BE2C (cell line): ENCODE results near the gene CDK5R2.

Experiments
- DNase-seq: peaks from one replicate; pipeline ENCODE4 v3.0.0-alpha.2; 2020
- H3K27me3 ChIP-seq: fragments of 250-450 bp; sonication (Bioruptor Pico); 2 replicates; pipeline ENCODE4 v1.5.1; 2020; ENCODE audit warnings: mild to moderate bottlenecking
- H3K36me3 ChIP-seq: fragments of 250-450 bp; sonication (Bioruptor Pico); 2 replicates; pipeline ENCODE4 v1.5.1; 2020; ENCODE audit warnings: mild to moderate bottlenecking
- H3K4me1 ChIP-seq: fragments of 250-450 bp; sonication (Bioruptor Pico); 2 replicates; pipeline ENCODE4 v1.5.1; 2020
- H3K4me3 ChIP-seq: 2 replicates; pipeline ENCODE4 v1.5.1; 2011; ENCODE audit warnings: low read depth, low read length
- H3K9me3 ChIP-seq: fragments of 250-450 bp; sonication (Bioruptor Pico); 2 replicates; pipeline ENCODE4 v1.5.1; 2020
- TF ChIP-seq, protein P1 (sequence below): IDR thresholded peaks from 2 replicates; pipeline ENCODE4 v1.5.1; 2012; ENCODE audit warnings: mild to moderate bottlenecking, low read depth, low read length

The CDK5R2 gene

DNA sequence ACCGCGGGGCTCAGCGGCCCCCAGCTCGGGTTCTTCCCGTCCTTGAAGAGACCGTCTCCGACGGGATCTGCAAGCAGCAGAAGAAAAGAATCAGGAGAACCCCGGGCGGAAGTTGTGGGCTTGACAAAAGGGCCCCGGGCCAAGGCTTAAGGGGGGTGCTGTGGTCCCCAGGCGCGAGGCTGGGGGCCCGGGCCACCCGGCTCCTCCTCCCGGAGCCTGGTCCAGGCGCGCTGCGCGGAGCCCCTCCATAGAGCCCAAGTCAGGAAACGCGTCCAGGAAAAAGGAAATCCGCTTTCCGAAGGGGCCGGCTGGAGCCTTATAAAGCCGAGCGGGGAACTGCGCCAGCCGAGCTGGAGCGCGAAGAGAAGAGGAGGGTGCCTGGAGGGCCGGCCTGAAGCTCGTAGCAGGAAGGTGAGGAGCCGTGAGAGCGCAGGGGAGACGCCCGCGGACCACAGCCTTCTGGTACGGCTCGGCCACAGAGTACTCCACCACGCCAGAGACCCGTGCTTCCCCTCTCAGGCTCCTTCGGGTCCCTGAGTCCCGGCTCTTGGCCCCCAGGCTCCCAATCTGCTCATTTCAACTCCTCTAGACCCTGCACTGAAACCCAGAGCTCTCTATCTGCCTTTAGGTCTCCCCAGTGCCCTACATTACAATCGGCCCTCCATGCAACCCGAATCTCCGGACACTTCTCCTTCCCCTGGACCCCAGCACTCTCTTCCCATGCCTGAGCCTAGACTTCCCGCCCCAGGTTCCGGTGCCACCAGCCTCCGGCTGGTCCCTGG is 25.0 kb downstream of the CDK5R2 start:
- H3K4me3 ChIP-seq, result peak overlapping the region; percentile 96
- H3K27me3 ChIP-seq, result peaks cover 3% of the 10 kb centered on the region; the same call in 1 of the 2 replicates
- H3K36me3 ChIP-seq, result peaks cover 26% of the 10 kb centered on the region
- H3K4me1 ChIP-seq, result peaks cover 26% of the 10 kb centered on the region
- no peaks in the 10 kb centered on the region for H3K9me3 ChIP-seq
- TF ChIP-seq, protein P1, sequence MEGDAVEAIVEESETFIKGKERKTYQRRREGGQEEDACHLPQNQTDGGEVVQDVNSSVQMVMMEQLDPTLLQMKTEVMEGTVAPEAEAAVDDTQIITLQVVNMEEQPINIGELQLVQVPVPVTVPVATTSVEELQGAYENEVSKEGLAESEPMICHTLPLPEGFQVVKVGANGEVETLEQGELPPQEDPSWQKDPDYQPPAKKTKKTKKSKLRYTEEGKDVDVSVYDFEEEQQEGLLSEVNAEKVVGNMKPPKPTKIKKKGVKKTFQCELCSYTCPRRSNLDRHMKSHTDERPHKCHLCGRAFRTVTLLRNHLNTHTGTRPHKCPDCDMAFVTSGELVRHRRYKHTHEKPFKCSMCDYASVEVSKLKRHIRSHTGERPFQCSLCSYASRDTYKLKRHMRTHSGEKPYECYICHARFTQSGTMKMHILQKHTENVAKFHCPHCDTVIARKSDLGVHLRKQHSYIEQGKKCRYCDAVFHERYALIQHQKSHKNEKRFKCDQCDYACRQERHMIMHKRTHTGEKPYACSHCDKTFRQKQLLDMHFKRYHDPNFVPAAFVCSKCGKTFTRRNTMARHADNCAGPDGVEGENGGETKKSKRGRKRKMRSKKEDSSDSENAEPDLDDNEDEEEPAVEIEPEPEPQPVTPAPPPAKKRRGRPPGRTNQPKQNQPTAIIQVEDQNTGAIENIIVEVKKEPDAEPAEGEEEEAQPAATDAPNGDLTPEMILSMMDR, result no peak
- DNase-seq, result peak; percentile 76

DNA sequence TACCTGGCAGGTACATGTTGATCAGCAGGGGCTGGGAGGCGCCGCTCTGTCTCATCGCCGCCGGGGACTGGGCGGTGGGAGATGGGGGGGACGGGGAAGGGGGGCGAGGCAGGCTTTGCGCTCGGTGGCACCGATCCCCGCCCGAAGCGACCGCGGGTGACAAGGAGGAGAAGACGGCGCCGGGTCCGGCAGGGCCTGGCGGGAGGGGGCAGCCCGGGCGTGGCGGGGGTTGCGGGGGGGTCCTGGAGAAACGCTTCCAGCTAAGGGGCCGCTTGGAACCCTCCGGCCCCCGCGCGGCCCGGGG is 25.5 kb downstream of the CDK5R2 start, which contains the start of gene FEV:
TSS of gene FEV (minus strand) at position 164 of the 304 bp plus-strand sequence. CDS start at position 55, 109 bp downstream.
- peak; percentile 71 for DNase-seq
- peaks cover 23% of the 10 kb centered on the region for H3K4me1 ChIP-seq
- no peaks in the 10 kb centered on the region for H3K9me3 ChIP-seq
- peaks cover 26% of the 10 kb centered on the region for H3K36me3 ChIP-seq
- TF ChIP-seq, protein P1, result no peak
- peaks cover 3% of the 10 kb centered on the region; the same call in 1 of the 2 replicates for H3K27me3 ChIP-seq
- H3K4me3 ChIP-seq, result peak within 1 kb of the TSS; percentile 96

DNA sequence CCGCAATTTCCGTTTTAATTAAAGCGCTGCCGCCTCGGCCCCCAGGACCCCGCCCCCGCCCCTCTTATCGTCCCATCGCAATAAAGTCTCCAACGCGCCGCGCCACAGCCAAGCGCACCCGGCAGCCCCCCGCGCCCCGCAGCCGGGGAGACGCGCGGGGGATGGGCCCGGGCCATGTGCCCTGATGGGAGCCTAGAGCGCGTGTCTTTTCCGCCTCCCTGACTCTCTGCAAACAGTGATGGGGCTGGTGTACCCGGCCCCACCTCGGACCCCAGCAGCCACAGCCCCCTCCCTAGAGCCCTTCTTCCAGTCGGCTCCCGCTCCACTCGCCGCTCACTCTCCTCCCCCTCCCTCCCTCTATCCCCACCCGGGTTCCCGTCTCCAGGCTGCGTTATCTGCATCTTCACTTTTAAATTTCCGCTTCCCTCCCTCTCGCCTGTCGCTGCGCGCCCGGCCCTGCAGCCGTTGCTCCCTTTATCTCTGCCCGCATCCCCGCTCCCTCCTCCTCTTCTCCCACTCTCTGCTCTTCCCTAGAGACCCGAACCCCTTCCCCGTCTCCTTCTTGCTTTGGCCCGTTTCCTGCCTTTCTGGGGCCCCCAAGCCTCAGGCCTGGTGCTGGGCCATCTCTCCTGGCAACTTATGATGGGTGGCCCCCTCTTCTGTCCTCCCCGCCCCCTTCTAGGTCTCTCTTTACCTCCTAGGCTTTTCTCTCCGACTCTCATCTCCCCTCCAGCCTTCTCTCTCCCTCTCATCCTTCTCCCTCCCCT is 26.0 kb downstream of the CDK5R2 start:
- TF ChIP-seq, protein P1, result no peak
- Histone ChIP-seq H3K27me3 (peaks cover 3% of the 10 kb centered on the region; the same call in 1 of the 2 replicates), H3K4me1 (peaks cover 23% of the 10 kb centered on the region), H3K36me3 (peaks cover 26% of the 10 kb centered on the region), H3K4me3 (peak overlapping the region; percentile 96), H3K9me3 (no peaks in the 10 kb centered on the region)
- peak; percentile 90 for DNase-seq

DNA sequence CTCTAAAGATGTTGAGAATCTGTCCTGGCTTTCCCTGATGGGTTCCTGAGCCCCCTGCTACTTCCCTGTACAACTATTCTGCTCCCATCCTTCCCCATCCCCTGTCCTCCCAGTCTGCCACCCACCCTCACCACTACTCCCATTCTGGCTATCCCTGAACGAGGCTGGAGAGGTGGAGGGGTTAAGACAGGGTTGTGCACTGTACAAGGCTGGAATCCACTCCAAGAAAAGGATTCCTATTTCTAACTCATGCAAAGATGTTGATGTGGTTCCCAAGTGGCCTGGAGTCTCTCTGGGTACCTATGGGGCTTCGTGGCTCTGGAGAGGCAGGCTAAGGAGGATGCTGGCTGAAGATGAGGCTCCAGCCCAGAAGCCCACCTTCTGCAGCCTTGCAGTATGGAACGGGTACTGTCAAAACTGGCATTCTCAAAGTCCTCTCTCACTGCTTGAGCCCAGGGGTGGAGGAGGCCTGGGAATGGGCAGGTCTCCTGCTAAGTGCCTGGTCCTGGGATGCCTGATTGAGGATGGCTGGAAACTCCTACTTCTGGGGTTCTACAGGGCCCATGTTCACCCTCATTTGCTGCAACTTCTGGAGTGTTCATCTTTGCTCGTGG is 26.8 kb downstream of the CDK5R2 start:
- Histone ChIP-seq H3K4me3 (peak overlapping the region; percentile 96), H3K27me3 (peaks cover 3% of the 10 kb centered on the region; the same call in 1 of the 2 replicates), H3K9me3 (no peaks in the 10 kb centered on the region), H3K4me1 (peaks cover 19% of the 10 kb centered on the region), H3K36me3 (peaks cover 23% of the 10 kb centered on the region)
- no peak for DNase-seq
- TF ChIP-seq, protein P1, result no peak

DNA sequence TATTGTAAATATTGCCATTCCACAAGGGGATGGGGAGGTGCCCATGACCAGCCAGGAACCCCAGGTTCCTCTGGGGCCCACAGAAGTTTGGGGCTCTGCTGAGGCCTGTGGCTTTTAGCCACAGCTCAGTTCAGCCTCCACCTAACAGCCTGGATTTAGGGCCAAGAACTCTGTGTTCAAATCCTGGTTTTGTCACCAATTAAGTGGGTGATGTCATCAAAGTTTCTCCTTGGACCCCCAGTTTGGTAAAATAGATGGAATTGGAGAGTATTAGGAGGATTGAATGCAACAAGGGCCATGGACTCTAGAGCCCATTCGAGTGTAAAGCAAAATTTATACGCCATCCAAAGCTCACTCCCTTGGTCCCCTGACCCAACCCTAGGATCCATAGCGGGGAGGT is 28.7 kb downstream of the CDK5R2 start:
- Histone ChIP-seq H3K4me1 (peaks cover 26% of the 10 kb centered on the region), H3K36me3 (peaks cover 4% of the 10 kb centered on the region), H3K27me3 (no peaks in the 10 kb centered on the region), H3K9me3 (no peaks in the 10 kb centered on the region), H3K4me3 (no peak overlapping the region)
- TF ChIP-seq, protein P1, result no peak
- no peak for DNase-seq
